NCI-H187 treated with DMSO at 0.1 percent for 48 hours (cell line): ENCODE data around the gene PGGHG.
"Not testable (repeated sequence)": the region's sequence is repeated elsewhere in the genome, so short reads cannot be mapped to it uniquely, and the experiment has no call there.

Experiments
- DNase-seq: peaks from one replicate; lab custom pipeline; 2025; lab: John Stamatoyannopoulos, UW

Gene PGGHG

GRCh38 chr11:330307-330693, 41.4 kb downstream of the PGGHG start:
- DNase-seq = no peak

GRCh38 chr11:330694-331357, 41.9 kb downstream of the PGGHG start:
- DNase-seq = no peak

GRCh38 chr11:331358-332060, 42.6 kb downstream of the PGGHG start:
- no peak for DNase-seq

- DNase-seq = no peak
These were observed 43.9 kb downstream of the PGGHG start for GRCh38 chr11:332651-333480.

GRCh38 chr11:333616-334263, 44.8 kb downstream of the PGGHG start:
- DNase-seq = not testable (repeated sequence)

GRCh38 chr11:334264-334994, 45.5 kb downstream of the PGGHG start:
- DNase-seq = no peak

GRCh38 chr11:335779-336658, 47.1 kb downstream of the PGGHG start:
- no peak for DNase-seq

- no peak for DNase-seq
These were observed 47.8 kb downstream of the PGGHG start for GRCh38 chr11:336659-337198.

- no peak for DNase-seq
These were observed 48.8 kb downstream of the PGGHG start for GRCh38 chr11:337711-338110.

GRCh38 chr11:339963-340362, 51.0 kb downstream of the PGGHG start:
- no peak for DNase-seq

- DNase-seq = no peak
These were observed 51.9 kb downstream of the PGGHG start for GRCh38 chr11:340539-341512.

- DNase-seq = no peak
These were observed 53.4 kb downstream of the PGGHG start for GRCh38 chr11:342328-342727.

GRCh38 chr11:344836-345578, 56.1 kb downstream of the PGGHG start:
- no peak for DNase-seq
